Neutrophil (primary cell): Measurements from ENCODE around the gene MCTP1.

Experiments used
- H3K27ac ChIP-seq: fragments of 200-600 bp; sonication (generic); 2 replicates; pipeline ENCODE4 v1.5.1; 2016; ENCODE audit warnings: mild to moderate bottlenecking, moderate library complexity
- H3K27me3 ChIP-seq: fragments of 200-600 bp; sonication (generic); 2 replicates; pipeline ENCODE4 v1.6.0; 2016; ENCODE audit warnings: mild to moderate bottlenecking
- H3K36me3 ChIP-seq: fragments of 200-600 bp; sonication (generic); 2 replicates; pipeline ENCODE4 v1.5.1; 2017
- H3K4me1 ChIP-seq, 2 experiments: fragments of 200-600 bp in 1 of 2; sonication (generic) in 1 of 2; 1 replicate in 1 of 2; 2 replicates in 1 of 2; pipeline versions ENCODE4 v1.5.1 to v1.6.1; 2013 to 2016; ENCODE audit warnings: low read depth in 1 of 2, low read length in 1 of 2, mild to moderate bottlenecking in 1 of 2, moderate library complexity in 1 of 2; ENCODE audit not compliant: control insufficient read depth in 1 of 2, insufficient read depth in 1 of 2
- H3K4me3 ChIP-seq, 2 experiments: fragments of 200-600 bp in 1 of 2; sonication (generic) in 1 of 2; 1 replicate in 1 of 2; 2 replicates in 1 of 2; pipeline ENCODE4 v1.5.1; 2013 to 2016; ENCODE audit warnings: low read depth in 1 of 2, low read length in 1 of 2, mild to moderate bottlenecking in 1 of 2, moderate library complexity in 1 of 2
- H3K9me3 ChIP-seq: fragments of 200-600 bp; sonication (generic); 2 replicates; pipeline ENCODE4 v1.5.1; 2016
- TF ChIP-seq, protein P1 (sequence below): fragments of 200-600 bp; sonication (generic); IDR thresholded peaks from 2 replicates; pipeline ENCODE4 v1.5.1; 2016; ENCODE audit warnings: antibody characterized with exemption

The MCTP1 gene

DNA sequence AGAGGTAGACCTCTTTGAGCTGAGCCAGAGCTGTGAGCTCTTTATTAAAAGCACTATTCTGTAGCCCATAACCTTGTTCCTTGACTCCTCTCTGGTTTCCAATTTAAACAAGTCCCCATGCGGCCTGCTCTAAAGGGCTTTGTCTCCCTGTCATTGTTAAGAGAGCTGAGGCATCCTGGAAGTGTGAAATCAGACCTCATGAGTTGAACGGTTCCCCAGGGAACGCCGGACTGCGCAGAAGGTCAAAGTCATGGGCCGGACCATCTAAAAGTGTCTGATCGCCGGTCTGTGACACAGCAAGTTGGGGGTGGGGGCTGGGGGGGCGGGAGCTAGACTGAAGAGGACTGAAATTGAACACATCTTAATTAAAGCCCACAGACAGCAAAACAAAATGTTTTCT is 400.6 kb downstream of the MCTP1 start:
- Histone ChIP-seq H3K27ac (no peak overlapping the region), H3K4me1 (no peaks in the 10 kb centered on the region), H3K36me3 (peaks cover 53% of the 10 kb centered on the region), H3K9me3 (no peaks in the 10 kb centered on the region), H3K27me3 (no peaks in the 10 kb centered on the region), H3K4me3 (no peak overlapping the region)
- TF ChIP-seq, protein P1, sequence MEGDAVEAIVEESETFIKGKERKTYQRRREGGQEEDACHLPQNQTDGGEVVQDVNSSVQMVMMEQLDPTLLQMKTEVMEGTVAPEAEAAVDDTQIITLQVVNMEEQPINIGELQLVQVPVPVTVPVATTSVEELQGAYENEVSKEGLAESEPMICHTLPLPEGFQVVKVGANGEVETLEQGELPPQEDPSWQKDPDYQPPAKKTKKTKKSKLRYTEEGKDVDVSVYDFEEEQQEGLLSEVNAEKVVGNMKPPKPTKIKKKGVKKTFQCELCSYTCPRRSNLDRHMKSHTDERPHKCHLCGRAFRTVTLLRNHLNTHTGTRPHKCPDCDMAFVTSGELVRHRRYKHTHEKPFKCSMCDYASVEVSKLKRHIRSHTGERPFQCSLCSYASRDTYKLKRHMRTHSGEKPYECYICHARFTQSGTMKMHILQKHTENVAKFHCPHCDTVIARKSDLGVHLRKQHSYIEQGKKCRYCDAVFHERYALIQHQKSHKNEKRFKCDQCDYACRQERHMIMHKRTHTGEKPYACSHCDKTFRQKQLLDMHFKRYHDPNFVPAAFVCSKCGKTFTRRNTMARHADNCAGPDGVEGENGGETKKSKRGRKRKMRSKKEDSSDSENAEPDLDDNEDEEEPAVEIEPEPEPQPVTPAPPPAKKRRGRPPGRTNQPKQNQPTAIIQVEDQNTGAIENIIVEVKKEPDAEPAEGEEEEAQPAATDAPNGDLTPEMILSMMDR, result no peak

DNA sequence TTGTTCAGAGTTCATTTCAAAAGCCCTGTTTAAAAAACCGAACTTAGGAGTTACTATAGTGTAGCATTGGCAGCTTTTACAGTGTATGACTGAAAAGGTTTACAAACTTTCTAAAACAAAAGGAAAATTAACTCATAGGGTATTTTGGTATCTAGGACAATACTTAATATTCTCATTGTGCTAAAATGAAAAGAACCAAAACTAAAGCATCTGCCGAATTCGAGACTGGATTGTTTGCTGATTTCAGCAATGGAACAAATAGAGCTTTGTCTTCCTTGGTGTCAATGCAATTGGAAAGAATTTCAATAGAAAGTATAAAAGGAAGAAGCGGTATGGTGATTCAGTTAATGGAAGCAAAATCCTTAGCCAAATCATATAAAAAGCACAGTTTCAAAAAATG is 412.4 kb downstream of the MCTP1 start:
- Histone ChIP-seq H3K36me3 (peaks cover 66% of the 10 kb centered on the region), H3K4me1 (no peaks in the 10 kb centered on the region)

DNA sequence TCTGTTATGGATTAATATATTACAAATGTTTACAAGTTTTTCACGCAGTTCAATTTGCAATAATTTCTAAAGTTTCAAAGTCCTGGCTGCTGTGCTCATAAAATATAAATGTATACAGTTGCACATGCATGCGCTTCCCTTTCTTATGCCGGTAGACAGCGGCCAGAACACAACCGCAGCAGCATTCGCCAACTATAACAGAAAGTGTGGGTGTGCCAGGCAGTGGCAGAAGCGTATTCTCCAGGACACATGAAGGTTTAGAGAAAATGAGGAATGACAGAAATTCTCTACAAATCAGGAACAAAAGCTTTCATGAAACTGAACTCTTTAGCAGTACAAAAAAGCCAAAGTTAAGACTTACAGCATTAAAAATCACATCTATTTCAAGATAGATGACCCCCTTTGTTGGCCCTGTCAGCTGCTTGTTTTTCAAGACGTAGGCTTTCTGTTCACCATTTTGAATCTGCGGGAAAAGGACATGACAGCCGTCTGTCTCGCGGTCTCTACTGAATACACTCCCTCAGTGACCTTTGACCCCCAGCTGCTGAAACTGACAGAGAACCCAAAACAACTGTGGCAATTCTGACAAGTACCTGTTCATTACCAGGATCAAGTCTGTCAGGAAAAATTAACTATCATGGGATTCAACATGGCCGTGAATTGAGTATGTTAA is 414.2 kb downstream of the MCTP1 start:
- Histone ChIP-seq H3K4me3 (no peak overlapping the region), H3K4me1 (no peaks in the 10 kb centered on the region), H3K27ac (no peak overlapping the region), H3K27me3 (no peaks in the 10 kb centered on the region), H3K36me3 (peaks cover 74% of the 10 kb centered on the region), H3K9me3 (no peaks in the 10 kb centered on the region)
- TF ChIP-seq, protein P1, result no peak

More for the DNA sequence above, 412.4 kb downstream of the MCTP1 start:
- TF ChIP-seq, protein P1, result no peak
- no peak overlapping the region for H3K4me3 ChIP-seq
- no peak overlapping the region for H3K27ac ChIP-seq
- no peaks in the 10 kb centered on the region for H3K27me3 ChIP-seq
- no peaks in the 10 kb centered on the region for H3K9me3 ChIP-seq

DNA sequence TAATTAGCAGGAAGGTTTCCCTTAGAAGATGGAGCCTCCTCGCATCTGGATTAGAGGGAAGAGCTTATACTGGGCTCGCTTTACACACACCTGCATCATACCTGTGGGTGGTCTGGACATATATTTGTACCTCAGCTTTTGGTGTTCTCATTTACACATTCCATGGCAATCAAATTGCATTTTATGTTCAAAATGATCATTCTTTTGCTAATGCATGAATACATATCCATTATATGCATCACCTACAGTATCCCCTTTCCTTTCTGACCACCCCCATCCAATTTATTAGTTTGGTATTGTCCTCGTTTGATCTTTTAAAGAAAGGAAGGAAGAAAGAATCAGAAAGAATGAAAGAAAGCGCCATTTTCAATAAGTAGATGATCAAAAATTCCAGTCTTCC is 415.0 kb downstream of the MCTP1 start:
- H3K9me3 ChIP-seq, result no peaks in the 10 kb centered on the region
- H3K27ac ChIP-seq, result no peak overlapping the region
- no peaks in the 10 kb centered on the region for H3K27me3 ChIP-seq
- H3K4me1 ChIP-seq, result no peaks in the 10 kb centered on the region
- H3K4me3 ChIP-seq, result no peak overlapping the region
- peaks cover 77% of the 10 kb centered on the region for H3K36me3 ChIP-seq
- TF ChIP-seq, protein P1, result no peak

DNA sequence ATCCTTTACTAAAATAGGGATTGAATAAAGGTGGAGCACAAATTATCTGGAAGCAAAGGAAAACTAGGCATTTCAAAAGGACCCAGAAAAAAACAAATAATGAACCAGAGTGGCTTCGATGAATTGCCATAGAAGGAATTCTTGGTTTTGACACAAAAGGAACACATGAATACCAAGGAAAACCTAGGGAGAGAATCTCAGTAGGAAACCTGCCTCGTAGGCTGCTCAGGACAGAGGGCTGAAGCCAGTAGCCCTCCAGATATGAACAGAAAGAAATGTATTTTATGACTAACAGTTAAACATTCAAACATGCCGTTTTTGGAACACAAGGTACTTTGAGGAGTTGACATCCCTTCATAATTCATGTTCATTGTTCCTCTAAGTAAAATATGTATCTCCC is 420.9 kb downstream of the MCTP1 start:
- Histone ChIP-seq H3K4me3 (no peak overlapping the region), H3K4me1 (no peaks in the 10 kb centered on the region), H3K27ac (no peak overlapping the region), H3K27me3 (no peaks in the 10 kb centered on the region), H3K9me3 (no peaks in the 10 kb centered on the region), H3K36me3 (peaks cover 61% of the 10 kb centered on the region)
- TF ChIP-seq, protein P1, result no peak
